Common myeloid progenitor, CD34-positive (primary cell): Measurements from ENCODE around the gene GUCD1.
"Not testable (repeated sequence)": the region's sequence is repeated elsewhere in the genome, so short reads cannot be mapped to it uniquely, and the experiment has no call there.

ENCODE experiments used
- CTCF ChIA-PET: fragments of 350-600 bp; sonication (Branson Sonifier 250); formaldehyde crosslinking; loops from one replicate; lab custom pipeline; 2021; ENCODE audit warnings: antibody characterized with exemption; lab: Charles Lee
- POLR2A ChIA-PET: fragments of 350-600 bp; sonication (Branson Sonifier 250); formaldehyde crosslinking; loops from one replicate; lab custom pipeline; 2021; ENCODE audit warnings: antibody characterized with exemption; lab: Charles Lee
- DNase-seq, 3 donors: peaks; one replicate each; pipeline versions ENCODE4 v3.0.0 to v3.0.0-alpha.2; 2013
- H3K27ac ChIP-seq, 2 experiments: 1 replicate in 1 of 2; 2 replicates in 1 of 2; pipeline ENCODE4 v1.7.0; 2013; ENCODE audit warnings: inconsistent platforms in 2 of 2, low read length in 2 of 2, mild to moderate bottlenecking in 2 of 2, low read depth in 1 of 2, moderate library complexity in 1 of 2; ENCODE audit not compliant: severe bottlenecking in 2 of 2, insufficient read depth in 1 of 2, poor library complexity in 1 of 2
- H3K27me3 ChIP-seq, 5 experiments: replicated peaks in 2 of 5; 1 replicate in 3 of 5; 2 replicates in 2 of 5; pipeline versions ENCODE4 v1.6.1 to v1.7.0; 2013; ENCODE audit warnings: low read length in 4 of 5, mild to moderate bottlenecking in 2 of 5, moderate library complexity in 2 of 5, inconsistent platforms in 1 of 5; ENCODE audit not compliant: insufficient read depth in 5 of 5, control insufficient read depth in 4 of 5
- H3K36me3 ChIP-seq, 4 experiments: 1 replicate in 2 of 4; 2 replicates in 2 of 4; pipeline versions ENCODE4 v1.6.1 to v1.7.0; 2013; ENCODE audit warnings: low read length in 3 of 4, control low read depth in 1 of 4, mild to moderate bottlenecking in 1 of 4; ENCODE audit not compliant: control insufficient read depth in 4 of 4, insufficient read depth in 4 of 4
- H3K4me1 ChIP-seq, 4 experiments: 1 replicate in 3 of 4; 2 replicates in 1 of 4; pipeline versions ENCODE4 v1.6.1 to v1.7.1; 2013; ENCODE audit warnings: low read length in 3 of 4, mild to moderate bottlenecking in 3 of 4, control low read depth in 1 of 4, inconsistent platforms in 1 of 4, moderate library complexity in 1 of 4; ENCODE audit not compliant: control insufficient read depth in 4 of 4, insufficient read depth in 4 of 4; ENCODE audit errors: control extremely low read depth in 1 of 4
- H3K4me3 ChIP-seq, 7 experiments: 1 replicate in 4 of 7; 2 replicates in 3 of 7; pipeline versions ENCODE4 v1.5.1 to v1.7.0; 2013; ENCODE audit warnings: mild to moderate bottlenecking in 7 of 7, low read length in 6 of 7, moderate library complexity in 6 of 7, inconsistent platforms in 2 of 7, low read depth in 2 of 7, control low read depth in 1 of 7; ENCODE audit not compliant: insufficient read depth in 4 of 7, control insufficient read depth in 1 of 7; ENCODE audit errors: extremely low read depth in 1 of 7
- H3K9me3 ChIP-seq, 5 experiments: 1 replicate in 4 of 5; 2 replicates in 1 of 5; pipeline versions ENCODE4 v1.6.1 to v1.7.1; 2013; ENCODE audit warnings: low read length in 4 of 5, mild to moderate bottlenecking in 2 of 5, inconsistent platforms in 1 of 5, low read depth in 1 of 5, moderate library complexity in 1 of 5; ENCODE audit not compliant: control insufficient read depth in 4 of 5, insufficient read depth in 2 of 5; ENCODE audit errors: control extremely low read depth in 1 of 5
- WGBS: methylation state at CpG from one replicate; pipeline ENCODE4 v1.1.5; 2013; ENCODE audit not compliant: insufficient coverage; 5-methylcytosine and 5-hydroxymethylcytosine counted together

The GUCD1 gene

GRCh38 chr22:24593559-24593835 is 38.6 kb upstream of the GUCD1 start:
- Histone ChIP-seq H3K27ac (peak overlapping the region in 1 of 2 experiments; percentile 25), H3K4me3 (peak overlapping the region in 4 of 7 experiments; percentile 61 to 73 (median 70)), H3K4me1 (peaks cover 0 to 25% (median 11%) of the 10 kb centered on the region in 4 experiments)
- CTCF ChIA-PET: interaction anchor here (1.0 kb wide), 1 partner anchor 14 kb away, joined by 3 read pairs; no protein-coding TSS in a partner anchor
- H3K36me3 ChIP-seq, DNase-seq, H3K9me3 ChIP-seq, H3K27me3 ChIP-seq: not testable (repeated sequence)
- 96% methylated on average over 4 of the region's 10 CpGs for WGBS
- POLR2A ChIA-PET: interaction anchor here (1.1 kb wide), 1 partner anchor 42 kb away, joined by 4 read pairs; no protein-coding TSS in a partner anchor

DNA sequence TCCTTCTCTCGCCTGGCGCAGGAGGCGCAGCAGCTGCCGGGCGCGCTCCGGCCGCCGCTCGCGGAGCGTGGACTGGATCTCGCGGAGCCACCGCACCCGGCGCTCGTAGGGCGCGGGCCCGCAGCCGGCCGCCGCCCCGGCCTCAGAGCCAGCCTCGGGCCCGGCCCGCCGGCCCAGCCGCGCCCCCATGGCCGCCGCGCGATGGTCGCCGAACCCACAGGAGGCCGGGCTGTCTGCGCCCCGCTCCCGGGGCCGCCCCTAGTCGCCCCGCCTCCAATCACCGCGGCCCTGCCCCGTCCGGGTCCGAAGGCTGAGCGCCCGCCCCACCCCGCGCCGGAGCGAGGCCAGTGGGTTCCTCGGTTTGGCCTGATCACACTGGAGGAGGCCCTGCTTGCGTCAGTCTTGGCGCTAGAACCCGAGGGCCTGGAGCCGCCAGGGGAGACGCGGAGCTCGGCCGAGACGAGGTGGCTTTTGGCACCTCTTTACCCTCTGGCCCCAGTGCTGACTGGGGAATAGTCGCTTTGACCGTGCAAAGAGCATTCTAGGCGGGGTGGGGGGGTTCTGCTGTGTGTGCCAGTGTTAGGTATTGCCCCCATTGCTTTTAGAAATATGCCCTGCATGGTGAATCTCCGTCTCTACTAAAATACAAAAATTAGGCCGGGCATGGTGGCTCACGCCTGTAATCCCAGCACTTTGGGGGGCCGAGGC is 38.1 kb upstream of the GUCD1 start, which contains the start of gene LRRC75B:
LRRC75B (minus strand) TSS at position 223 of the 708 bp plus-strand sequence; CDS start at position 189, 34 bp downstream.
- H3K4me3 ChIP-seq: peak within 1 kb of the TSS; percentile 30 to 73 (median 64)
- H3K27ac ChIP-seq: peak within 1 kb of the TSS in 1 of 2 experiments; percentile 25
- CTCF ChIA-PET: interaction anchor here (1.0 kb wide), 1 partner anchor 15 kb away, joined by 3 read pairs; no protein-coding TSS in a partner anchor
- no peaks in the 10 kb centered on the region for H3K9me3 ChIP-seq
- peak; percentile 57 to 75 (median 62) for DNase-seq
- POLR2A ChIA-PET: interaction anchor here (1.1 kb wide), 1 partner anchor 42 kb away, joined by 4 read pairs; no protein-coding TSS in a partner anchor
- WGBS: 6% methylated on average over 60 of the region's 72 CpGs
- no peaks in the 10 kb centered on the region for H3K27me3 ChIP-seq
- peaks cover 0 to 4% (median 1%) of the 10 kb centered on the region in 4 experiments for H3K36me3 ChIP-seq
- peaks cover 0 to 25% (median 11%) of the 10 kb centered on the region in 4 experiments for H3K4me1 ChIP-seq

- H3K27me3 ChIP-seq: no peaks in the 10 kb centered on the region
- no peaks in the 10 kb centered on the region for H3K9me3 ChIP-seq
- peaks cover 0 to 25% (median 11%) of the 10 kb centered on the region in 4 experiments for H3K4me1 ChIP-seq
- CTCF ChIA-PET: interaction anchor here (1.0 kb wide), 1 partner anchor 15 kb away, joined by 3 read pairs; no protein-coding TSS in a partner anchor
- peaks cover 0 to 10% (median 1%) of the 10 kb centered on the region in 4 experiments for H3K36me3 ChIP-seq
- no peak overlapping the region for H3K27ac ChIP-seq
- POLR2A ChIA-PET: interaction anchor here (1.1 kb wide), 1 partner anchor 43 kb away, joined by 4 read pairs; no protein-coding TSS in a partner anchor
- DNase-seq: peak in 2 of 3 donors; percentile 15 to 44
- H3K4me3 ChIP-seq: peak overlapping the region; percentile 30 to 73 (median 61)
- 14% methylated on average over 22 of the region's 33 CpGs for WGBS
Observed at GRCh38 chr22:24592058-24592850, 37.3 kb upstream of the GUCD1 start.

DNA sequence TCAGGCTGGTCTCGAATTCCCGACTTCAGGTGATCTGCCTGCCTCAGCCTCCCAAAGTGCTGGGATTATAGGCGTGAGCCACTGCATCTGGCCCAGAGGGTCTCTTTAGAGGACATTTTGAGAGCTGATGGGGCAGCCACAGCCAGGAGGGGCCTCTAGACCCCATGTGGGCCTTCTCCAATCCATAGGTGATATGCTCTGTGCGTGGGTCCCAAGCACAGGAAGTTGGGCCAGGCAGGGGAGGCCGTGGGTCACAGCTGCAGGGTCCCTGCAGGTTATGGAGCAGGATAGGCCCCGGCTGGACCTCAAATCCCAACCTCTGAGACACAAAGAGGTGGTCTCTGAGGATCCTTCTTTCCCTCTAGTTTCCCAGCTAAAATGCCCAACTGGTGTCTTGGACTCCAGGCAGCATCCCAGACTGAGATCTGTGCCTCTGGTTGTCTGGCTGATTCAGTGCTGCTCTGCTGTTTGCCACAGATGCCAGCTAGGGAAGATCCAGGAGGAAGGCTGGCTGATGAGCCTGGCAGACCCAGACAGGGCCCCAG is 36.4 kb upstream of the GUCD1 start:
- WGBS: 100% methylated on average over 6 of the region's 6 CpGs
- no peaks in the 10 kb centered on the region for H3K27me3 ChIP-seq
- CTCF ChIA-PET: no interaction called here
- no peak overlapping the region for H3K27ac ChIP-seq
- H3K9me3 ChIP-seq: no peaks in the 10 kb centered on the region
- H3K36me3 ChIP-seq: peaks cover 0 to 10% (median 1%) of the 10 kb centered on the region in 4 experiments
- POLR2A ChIA-PET: no interaction called here
- H3K4me3 ChIP-seq: no peak overlapping the region
- DNase-seq: no peak
- peaks cover 0 to 25% (median 11%) of the 10 kb centered on the region in 4 experiments for H3K4me1 ChIP-seq

DNA sequence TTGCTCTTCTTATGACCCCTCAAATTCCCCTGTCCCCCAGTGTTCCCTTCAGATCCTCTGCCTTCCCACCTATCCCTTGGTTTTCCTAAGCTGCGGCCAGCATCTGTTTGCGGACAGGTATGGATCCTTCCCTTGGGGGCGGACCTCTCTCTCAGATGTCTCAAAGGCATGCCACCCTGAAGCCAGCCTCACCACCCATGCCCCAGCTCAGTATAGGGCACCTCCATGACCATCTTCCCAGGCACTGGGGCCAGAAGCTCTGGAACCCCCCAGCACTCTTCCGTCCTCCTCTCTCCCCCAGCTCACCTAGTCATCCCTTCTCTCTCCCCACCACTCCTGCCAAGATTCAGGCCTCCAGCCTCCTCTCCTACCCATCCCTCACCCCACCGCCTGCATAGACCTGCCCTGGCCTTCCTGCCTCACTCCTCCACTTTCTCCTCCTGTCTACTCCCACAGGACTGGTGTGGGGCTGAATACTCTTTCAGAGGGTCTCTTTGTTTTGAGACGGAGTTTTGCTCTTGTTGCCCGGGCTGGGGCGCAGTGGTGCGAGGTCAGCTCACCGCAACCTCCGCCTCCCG is 35.7 kb upstream of the GUCD1 start:
- Histone ChIP-seq H3K4me1 (peaks cover 0 to 25% (median 11%) of the 10 kb centered on the region in 4 experiments), H3K36me3 (peaks cover 0 to 15% (median 3%) of the 10 kb centered on the region in 4 experiments), H3K27ac (no peak overlapping the region), H3K27me3 (no peaks in the 10 kb centered on the region), H3K4me3 (no peak overlapping the region), H3K9me3 (no peaks in the 10 kb centered on the region)
- no peak for DNase-seq
- ChIA-PET CTCF (no interaction called here), POLR2A (no interaction called here)
- 98% methylated on average over 10 of the region's 12 CpGs for WGBS

DNA sequence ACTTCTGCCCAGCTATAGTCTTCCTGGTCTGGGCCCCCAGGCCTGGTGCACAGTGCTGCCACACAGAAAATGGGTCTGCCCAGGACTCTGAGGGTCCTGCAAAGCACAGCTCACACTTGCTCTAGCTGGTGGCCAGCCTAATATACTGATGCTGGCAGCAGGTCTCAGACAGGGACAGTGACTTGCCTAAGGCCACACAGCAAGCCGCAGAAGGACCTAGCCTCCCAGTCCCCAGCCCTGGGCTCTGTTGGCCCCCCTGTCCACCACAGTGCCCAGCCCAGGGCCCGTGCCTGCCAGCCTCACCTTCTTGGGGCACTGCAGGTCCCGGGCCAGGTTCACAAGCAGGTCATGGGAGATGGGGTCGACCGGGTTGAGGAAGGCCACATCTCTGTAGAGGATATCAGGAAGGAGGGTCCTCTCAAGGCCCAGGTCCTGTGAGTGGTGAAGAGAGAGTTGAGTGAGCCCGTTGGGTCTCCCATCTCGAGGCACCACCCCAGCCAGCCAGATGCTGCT is 34.6 kb upstream of the GUCD1 start:
- no peaks in the 10 kb centered on the region for H3K27me3 ChIP-seq
- no peak overlapping the region for H3K27ac ChIP-seq
- no peaks in the 10 kb centered on the region for H3K9me3 ChIP-seq
- WGBS: 99% methylated on average over 7 of the region's 7 CpGs
- peaks cover 0 to 18% (median 5%) of the 10 kb centered on the region in 4 experiments for H3K36me3 ChIP-seq
- peaks cover 0 to 22% (median 11%) of the 10 kb centered on the region in 4 experiments for H3K4me1 ChIP-seq
- ChIA-PET CTCF (no interaction called here), POLR2A (no interaction called here)
- no peak overlapping the region for H3K4me3 ChIP-seq
- no peak for DNase-seq
